GM18526 (cell line): ENCODE results near the gene PRODH2.

Source experiments
- POLR2A ChIP-seq: IDR thresholded peaks from 3 replicates; pipeline ENCODE4 v1.6.1; 2011; ENCODE audit not compliant: insufficient read length; ENCODE audit errors: extremely low read depth

Gene PRODH2

DNA sequence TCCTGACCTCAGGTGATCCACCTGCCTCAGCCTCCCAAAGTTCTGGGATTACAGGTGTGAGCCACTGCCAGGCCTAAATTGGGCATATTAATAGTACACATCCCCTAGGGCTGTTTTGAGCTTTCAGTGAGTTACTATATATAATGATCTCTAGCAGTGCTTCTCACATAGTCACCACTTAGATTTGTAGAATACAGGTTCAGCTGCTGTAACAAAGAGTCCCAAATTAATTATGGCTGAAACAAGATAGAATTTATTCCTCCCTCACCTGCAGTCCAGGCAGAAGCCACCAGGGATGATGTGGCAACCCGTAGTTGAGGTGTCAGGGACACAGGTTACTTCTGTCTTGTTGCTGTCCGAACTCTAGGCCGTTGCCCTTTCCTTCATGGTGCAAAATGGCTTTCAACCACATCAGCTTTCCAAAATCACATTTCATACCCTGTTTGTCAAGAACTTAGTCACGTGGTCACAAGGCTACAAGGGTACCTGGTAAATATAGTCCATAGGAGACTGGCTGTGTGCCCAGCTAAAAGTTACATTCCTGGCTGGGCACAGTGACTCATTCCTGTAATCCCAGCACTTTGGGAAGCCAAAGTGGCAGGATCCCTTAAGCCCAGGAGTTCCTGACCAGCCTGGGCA, 51.8 kb downstream of the PRODH2 start:
- no peak for TF ChIP-seq POLR2A

DNA sequence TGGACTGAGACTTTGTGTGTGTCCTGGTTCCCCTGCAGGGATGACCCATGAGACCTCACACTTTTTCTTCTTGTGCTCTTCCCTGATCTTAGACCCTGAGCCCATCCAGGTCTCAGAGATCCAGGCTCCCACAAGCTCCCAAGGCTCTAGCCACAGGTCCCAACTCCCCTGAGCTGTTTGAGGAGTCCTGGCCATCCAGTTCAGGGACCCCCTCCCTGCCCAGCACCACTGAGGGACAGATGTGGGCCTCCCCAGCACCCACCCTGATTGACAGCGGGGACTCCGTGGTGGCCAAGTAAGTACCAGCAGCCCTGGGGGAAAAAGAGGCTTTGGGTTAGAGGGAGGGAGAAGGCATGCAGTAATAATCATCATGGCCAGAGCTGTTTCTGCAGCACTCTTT, 52.9 kb downstream of the PRODH2 start:
- TF ChIP-seq POLR2A = no peak

DNA sequence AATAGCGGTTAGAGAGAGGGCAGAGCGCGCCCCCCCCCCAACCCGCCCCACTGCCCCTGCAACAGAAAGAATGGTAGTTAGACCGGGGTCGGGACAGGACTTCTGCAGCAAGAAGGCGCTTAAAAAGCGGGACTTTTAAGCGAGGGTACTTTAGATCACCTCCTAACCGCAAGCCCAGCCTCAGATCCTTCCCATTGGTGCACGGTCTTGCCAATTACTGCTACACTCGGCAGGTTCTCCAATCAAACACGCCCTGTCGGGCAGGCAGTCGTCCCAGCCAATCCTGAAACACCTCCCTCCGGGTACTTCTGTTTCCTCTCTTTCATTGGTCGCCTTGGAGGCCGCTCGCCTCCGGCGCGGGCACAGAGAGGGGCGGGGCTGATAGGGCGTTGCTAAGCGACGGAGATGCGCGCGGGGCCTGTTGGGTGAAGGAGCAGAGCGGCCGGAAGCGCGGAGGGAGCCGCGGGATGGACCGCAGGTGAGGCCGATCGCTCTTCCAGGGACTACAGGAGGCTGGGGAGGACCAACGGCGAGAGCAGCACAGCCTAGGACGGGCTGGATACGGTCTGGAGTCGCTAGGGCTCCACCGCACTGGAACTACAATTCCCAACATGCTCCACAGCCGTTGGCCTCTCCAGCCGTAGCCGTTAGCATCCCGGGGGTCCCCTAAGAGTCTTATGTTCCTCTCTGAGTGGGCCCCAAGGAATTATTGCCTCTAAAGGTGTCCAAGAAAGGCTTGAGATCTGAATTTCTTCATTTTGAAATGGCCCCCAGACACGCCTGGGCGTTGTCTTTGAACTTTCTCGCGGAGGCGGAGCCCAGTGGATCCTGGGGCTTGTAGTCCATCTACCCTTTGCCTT, 54.7 kb downstream of the PRODH2 start, which contains the start of gene PROSER3:
Gene PROSER3, plus strand, starts transcription at position 428 of the 860 bp plus-strand sequence. Its CDS starts 40 bp downstream, at position 468.
- peak; percentile 65 for TF ChIP-seq POLR2A

GRCh38 chr19:35757231-35757748, 55.4 kb downstream of the PRODH2 start:
- no peak for TF ChIP-seq POLR2A

DNA sequence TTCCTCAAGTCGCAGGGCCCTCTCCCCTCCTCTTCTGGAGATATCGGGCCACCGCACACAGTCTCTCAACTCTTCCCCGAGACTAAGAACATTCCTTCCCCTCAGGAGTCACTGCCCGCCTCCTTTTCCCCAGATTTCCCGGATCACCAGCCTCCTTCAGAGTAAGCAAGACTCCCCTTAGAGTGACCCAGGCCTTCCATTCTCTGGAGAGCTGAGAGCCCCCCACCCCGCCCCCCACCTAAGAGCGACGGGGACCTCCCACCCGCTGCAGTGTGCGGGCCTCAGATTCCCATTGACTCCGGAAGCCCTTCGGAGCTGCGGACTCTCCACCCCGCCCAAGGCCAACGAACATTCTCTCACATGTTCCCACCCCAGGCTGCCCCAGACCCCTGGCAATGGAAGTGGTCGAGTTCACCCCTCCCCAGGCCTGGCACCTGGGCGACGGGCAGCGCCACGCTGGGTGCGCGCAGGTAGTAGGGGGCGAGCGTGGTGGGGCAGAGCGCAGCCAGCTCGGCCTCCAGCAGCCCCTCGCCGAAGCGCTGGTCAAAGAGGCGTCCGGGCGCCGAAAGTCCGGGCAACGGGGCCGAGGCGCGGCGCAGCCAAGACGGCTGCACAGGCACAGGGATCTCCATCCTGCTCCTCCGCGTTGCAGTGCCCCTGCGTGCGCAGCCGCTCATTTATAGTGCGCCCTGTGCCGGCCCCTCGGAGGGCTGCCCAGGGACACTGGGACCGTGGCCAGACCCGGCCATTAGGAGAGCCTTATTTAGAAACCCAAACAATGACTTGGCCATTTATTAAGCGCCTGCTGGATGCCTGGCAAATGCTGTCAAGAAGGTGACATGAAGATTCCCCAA, 56.0 kb downstream of the PRODH2 start, which contains the start of gene HSPB6:
Gene HSPB6, minus strand, starts transcription at position 653 of the 854 bp plus-strand sequence. Its CDS starts 21 bp downstream, at position 632.
- no peak for TF ChIP-seq POLR2A

DNA sequence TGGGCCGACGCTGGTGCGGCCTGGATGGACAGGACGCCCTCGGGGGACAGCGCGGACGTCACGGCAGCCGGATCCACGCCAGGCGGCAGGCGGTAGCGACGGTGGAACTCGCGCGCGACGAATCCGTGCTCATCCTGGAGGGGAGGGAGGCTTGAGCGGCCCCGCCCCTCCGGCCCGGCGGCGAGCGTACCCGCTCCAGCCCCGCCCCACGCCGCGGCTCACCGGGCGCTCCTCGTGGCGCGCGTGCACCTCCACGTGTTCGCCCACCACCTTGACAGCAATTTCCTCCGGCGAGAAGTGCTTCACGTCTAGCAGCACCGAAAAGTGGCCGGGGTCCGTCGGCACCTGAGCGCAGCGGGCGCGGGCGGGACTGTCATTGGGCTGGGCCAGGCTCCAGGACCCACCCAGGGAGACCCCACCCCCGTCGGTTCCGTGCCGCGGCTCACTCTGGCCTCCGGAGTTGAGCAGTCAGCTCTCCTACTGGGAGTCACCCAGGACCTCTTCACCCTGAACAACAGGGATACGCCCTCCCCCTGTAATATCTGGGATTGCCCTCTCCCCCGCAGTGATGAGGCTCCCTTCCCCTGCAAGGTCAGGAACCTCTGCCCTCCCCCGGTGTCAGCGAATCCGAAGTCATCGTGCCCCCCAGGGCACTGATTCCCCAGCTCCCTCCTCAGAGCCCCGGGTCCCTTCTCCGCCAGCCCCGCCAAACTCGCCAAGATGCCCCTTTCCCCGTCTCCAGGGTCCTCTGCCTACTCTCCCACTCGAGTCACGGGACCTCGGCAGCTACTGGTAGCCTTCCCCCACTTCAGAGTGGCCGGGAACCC, 56.9 kb downstream of the PRODH2 start:
- no peak for TF ChIP-seq POLR2A

GRCh38 chr19:35755131-35755549, 57.5 kb downstream of the PRODH2 start:
- TF ChIP-seq POLR2A = no peak

DNA sequence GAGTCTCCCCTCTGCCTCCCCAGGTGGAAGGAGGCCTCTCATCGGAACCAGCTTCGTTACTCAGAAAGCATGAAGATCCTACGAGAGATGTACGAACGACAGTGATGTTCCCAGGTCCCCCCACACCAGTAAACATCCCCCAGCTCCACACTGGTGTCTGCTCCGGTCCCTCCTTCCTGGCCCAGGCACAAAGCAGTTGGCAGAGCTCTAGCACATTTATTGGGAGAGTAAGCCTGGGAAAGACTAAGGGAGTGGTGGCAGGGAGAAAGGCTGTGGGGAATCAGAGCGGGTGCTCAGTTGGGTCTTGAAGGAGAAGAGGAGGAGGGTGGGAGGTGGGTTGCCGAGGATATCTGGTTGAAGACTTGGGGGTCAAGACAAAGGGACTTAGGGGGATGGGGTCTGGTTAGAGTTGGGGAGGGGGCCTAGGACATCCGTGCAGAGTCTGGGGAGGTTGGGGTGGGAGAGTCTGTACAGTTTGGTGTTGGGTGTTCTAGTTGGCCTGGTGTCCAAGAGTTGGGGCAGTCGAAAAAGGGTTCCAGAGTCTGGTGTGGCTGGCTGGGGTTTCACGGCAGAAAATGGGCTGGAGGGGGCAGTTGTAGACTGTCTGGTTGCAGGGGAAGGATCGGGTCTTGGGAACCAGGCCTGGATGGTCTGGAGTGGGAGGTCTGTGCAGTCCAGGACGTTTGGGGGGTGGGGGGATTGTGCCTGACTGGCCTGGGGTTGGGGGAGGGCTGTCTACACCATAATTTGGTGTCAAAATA, 58.1 kb downstream of the PRODH2 start:
- no peak for TF ChIP-seq POLR2A

DNA sequence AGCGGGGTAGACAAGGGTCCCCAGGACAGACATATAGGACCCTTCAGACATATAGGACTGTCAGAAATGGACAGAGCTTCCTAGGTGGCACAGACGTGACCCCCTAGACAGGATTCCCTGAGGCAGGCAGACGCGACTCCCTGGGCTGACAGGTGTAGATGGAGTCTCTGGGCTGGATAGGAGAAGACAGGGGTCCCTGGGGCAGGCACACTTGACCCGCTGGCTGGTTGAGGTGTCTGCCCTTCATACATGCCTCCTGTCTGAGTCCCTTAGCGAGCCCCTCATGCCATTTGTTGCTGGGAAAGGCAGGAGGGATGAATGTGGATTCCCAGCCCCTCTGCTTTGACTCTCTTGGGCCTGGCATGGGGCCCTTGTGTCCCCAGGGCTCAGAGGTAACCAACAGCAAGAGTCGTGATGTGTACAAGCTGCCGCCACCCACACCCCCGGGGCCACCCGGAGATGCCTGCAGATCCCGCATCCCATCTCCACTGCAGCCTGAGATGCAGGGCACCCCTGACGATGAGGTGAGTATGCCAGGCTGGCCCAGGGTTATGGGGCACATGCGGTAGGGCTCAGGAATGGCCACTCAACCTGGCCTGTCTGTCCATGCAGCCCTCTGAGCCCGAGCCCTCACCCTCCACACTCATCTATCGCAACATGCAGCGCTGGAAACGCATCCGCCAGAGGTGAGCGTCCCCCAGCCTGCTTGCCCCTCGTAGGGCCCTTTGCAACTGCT, 58.8 kb downstream of the PRODH2 start:
- no peak for TF ChIP-seq POLR2A

DNA sequence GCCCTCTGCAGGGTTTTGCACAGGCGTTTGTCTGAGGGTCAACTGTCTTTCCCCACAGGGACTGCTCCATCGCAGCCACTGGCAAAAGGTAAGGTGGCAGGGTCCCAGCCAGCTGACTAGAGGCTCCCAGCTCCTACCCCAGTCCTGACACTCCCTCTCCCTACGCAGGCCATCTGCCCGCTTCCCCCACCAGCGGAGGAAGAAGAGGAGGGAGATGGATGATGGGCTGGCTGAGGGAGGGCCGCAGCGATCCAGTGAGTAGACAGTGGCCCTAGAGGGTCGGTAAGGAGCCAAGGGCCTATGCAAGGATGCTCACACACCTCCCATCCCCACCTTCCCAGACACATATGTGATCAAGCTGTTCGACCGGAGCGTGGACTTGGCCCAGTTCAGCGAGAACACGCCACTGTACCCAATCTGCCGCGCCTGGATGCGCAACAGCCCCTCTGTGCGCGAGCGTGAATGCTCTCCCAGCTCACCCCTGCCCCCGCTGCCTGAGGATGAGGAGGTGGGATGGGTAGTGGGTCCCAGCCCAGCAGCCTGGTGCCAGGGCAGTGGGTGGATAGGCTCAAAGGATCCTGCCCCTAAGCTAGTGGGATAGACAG, 59.8 kb downstream of the PRODH2 start:
- no peak for TF ChIP-seq POLR2A

GRCh38 chr19:35751839-35752745, 60.6 kb downstream of the PRODH2 start:
- no peak for TF ChIP-seq POLR2A

GRCh38 chr19:35750167-35750566, 62.5 kb downstream of the PRODH2 start:
- TF ChIP-seq POLR2A = no peak
